ENCODE measurements around the gene ERMP1.

Gene ERMP1

GRCh38 chr9:5790923-5791322 is 42.0 kb downstream of the ERMP1 start:
- TF ChIP-seq EZH2phosphoT487 (IDR thresholded peaks at IDR 0.05; ENCODE audit: borderline replicate concordance, low read length) (no peak), CTCF (IDR thresholded peaks at IDR 0.05; ENCODE audit: low read depth, low read length, poor library complexity, severe bottlenecking) (no peak)
- no peaks in the 10 kb centered on the region for H3K79me2 ChIP-seq (ENCODE audit: control insufficient read depth, low read length)
- H3K9me3 ChIP-seq (ENCODE audit: control insufficient read depth, insufficient read depth, low read length) = no peaks in the 10 kb centered on the region
- H3K4me3 ChIP-seq (ENCODE audit: low read length) = peak overlapping the region; percentile 22
- peak overlapping the region; percentile 48 for H3K4me2 ChIP-seq (ENCODE audit: low read length)
- peaks cover 4% of the 10 kb centered on the region; the same call in 1 of the 2 replicates for H3F3A ChIP-seq (ENCODE audit: control insufficient read depth, insufficient read depth)
- H4K20me1 ChIP-seq (ENCODE audit: control insufficient read depth, insufficient read depth, low read depth, low read length) = no peaks in the 10 kb centered on the region
- peaks cover 35% of the 10 kb centered on the region for H3K36me3 ChIP-seq (ENCODE audit: control insufficient read depth, low read length)
- no peaks in the 10 kb centered on the region for H3K9me2 ChIP-seq (replicated peaks; ENCODE audit: control insufficient read depth, low read length)
- peak overlapping the region; percentile 40 for H3K27ac ChIP-seq (ENCODE audit: low read depth, low read length)
- no peaks in the 10 kb centered on the region for H3K27me3 ChIP-seq (ENCODE audit: control insufficient read depth, low read length)
- peaks cover 49% of the 10 kb centered on the region for H3K4me1 ChIP-seq (ENCODE audit: control insufficient read depth, low read length)

- Histone ChIP-seq H3K4me2 (ENCODE audit: low read length) (peak overlapping the region; percentile 6; the same call in 1 of the 2 replicates), H3K9me3 (ENCODE audit: control insufficient read depth, insufficient read depth, low read length) (no peaks in the 10 kb centered on the region), H4K20me1 (ENCODE audit: control insufficient read depth, insufficient read depth, low read depth, low read length) (no peaks in the 10 kb centered on the region), H3K79me2 (ENCODE audit: control insufficient read depth, low read length) (no peaks in the 10 kb centered on the region), H3K9me2 (replicated peaks; ENCODE audit: control insufficient read depth, low read length) (no peaks in the 10 kb centered on the region), H3F3A (ENCODE audit: control insufficient read depth, insufficient read depth) (peaks cover 4% of the 10 kb centered on the region; the same call in 1 of the 2 replicates), H3K4me1 (ENCODE audit: control insufficient read depth, low read length) (peaks cover 49% of the 10 kb centered on the region), H3K27me3 (ENCODE audit: control insufficient read depth, low read length) (no peaks in the 10 kb centered on the region), H3K36me3 (ENCODE audit: control insufficient read depth, low read length) (peaks cover 48% of the 10 kb centered on the region), H3K27ac (ENCODE audit: low read depth, low read length) (no peak overlapping the region), H3K4me3 (ENCODE audit: low read length) (no peak overlapping the region)
- no peak for TF ChIP-seq EZH2phosphoT487 (IDR thresholded peaks at IDR 0.05; ENCODE audit: borderline replicate concordance, low read length)
- TF ChIP-seq CTCF (IDR thresholded peaks at IDR 0.05; ENCODE audit: low read depth, low read length, poor library complexity, severe bottlenecking) = no peak
Measured at GRCh38 chr9:5789489-5789888, 43.4 kb downstream of the ERMP1 start.

GRCh38 chr9:5787759-5788302 is 45.1 kb downstream of the ERMP1 start:
- no peak overlapping the region for H3K27ac ChIP-seq (ENCODE audit: low read depth, low read length)

More at GRCh38 chr9:5787759-5788302, 45.1 kb downstream of the ERMP1 start:
- no peaks in the 10 kb centered on the region for H4K20me1 ChIP-seq (ENCODE audit: control insufficient read depth, insufficient read depth, low read depth, low read length)
- H3K27me3 ChIP-seq (ENCODE audit: control insufficient read depth, low read length) = no peaks in the 10 kb centered on the region
- no peaks in the 10 kb centered on the region for H3K9me2 ChIP-seq (replicated peaks; ENCODE audit: control insufficient read depth, low read length)
- no peak overlapping the region for H3K4me2 ChIP-seq (ENCODE audit: low read length)
- H3K36me3 ChIP-seq (ENCODE audit: control insufficient read depth, low read length) = peaks cover 54% of the 10 kb centered on the region
- peaks cover 38% of the 10 kb centered on the region for H3K4me1 ChIP-seq (ENCODE audit: control insufficient read depth, low read length)
- H3F3A ChIP-seq (ENCODE audit: control insufficient read depth, insufficient read depth) = peaks cover 4% of the 10 kb centered on the region; the same call in 1 of the 2 replicates
- H3K4me3 ChIP-seq (ENCODE audit: low read length) = no peak overlapping the region
- TF ChIP-seq EZH2phosphoT487 (IDR thresholded peaks at IDR 0.05; ENCODE audit: borderline replicate concordance, low read length) (no peak), CTCF (IDR thresholded peaks at IDR 0.05; ENCODE audit: low read depth, low read length, poor library complexity, severe bottlenecking) (no peak)
- H3K79me2 ChIP-seq (ENCODE audit: control insufficient read depth, low read length) = no peaks in the 10 kb centered on the region
- H3K9me3 ChIP-seq (ENCODE audit: control insufficient read depth, insufficient read depth, low read length) = no peaks in the 10 kb centered on the region

All from DOHH2 (cell line).